HG03045 (cell line): ENCODE results near the gene TBC1D24.
"Not testable (repeated sequence)": the region's sequence is repeated elsewhere in the genome, so short reads cannot be mapped to it uniquely, and the experiment has no call there.

Source experiments
- ATAC-seq: cut with Tn5 transposase; IDR thresholded peaks from one replicate; pipeline ENCODE4 v1.9.1; 2021; ENCODE audit warnings: mild to moderate bottlenecking, moderate library complexity; ENCODE audit not compliant: unreplicated experiment

TBC1D24 gene

DNA sequence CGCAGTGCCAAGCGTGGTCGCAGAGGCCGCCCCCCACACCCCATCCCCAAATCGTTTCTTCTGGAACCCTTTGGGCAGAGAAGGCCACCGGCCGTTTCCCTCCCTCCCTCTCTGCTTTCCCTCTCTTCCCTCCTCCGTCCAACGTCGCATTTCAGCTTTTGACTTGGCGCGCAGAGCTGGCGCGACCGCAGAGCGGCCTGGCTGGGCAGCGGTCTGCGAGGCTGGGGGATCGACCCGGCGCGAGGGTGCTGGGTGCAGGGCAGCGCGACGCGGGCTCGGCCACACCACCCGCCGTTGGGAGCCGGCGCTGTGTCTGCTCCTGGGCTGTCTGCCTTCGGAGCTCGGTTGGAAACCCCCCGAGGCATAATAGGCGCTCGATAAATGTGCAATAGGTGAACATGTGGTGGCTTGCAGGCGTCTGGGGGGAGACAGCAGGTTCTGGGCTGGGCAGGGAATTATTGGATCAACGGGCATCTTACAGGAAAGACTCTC lies 6.6 kb upstream of the TBC1D24 start:
- no peak for ATAC-seq

DNA sequence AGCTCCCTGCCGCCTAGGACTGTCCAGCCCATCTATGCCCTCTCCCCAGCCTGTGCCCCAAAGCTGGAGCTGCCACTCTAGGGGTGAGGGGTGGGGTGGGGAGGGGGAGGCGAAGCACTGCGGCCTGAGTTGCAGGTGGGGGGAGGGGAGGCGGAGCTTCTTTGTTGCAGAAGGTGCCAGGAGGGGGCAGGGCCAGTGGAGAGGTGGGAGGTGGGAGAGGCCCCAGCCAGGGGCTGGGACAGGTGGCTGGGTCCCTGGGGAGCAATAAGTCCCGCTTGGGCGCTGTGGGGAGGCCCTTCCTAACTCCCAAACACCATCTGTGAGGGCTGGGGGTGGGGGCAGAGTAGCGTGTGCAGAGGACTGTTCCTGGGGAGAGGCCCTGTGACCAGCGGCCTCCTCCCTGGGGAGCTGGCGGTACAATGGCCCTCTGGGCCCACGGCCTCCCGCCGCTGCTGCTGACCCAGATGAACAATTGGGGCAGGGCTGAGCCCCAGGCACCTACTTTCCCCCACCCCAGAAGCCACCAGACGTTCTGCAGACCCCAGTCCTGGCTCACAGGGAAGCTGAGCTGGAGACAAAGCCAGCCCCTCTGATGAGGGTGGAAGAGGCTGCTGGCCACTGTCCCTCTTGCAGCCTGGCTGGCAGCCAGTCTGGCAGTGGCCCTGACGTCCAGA lies 6.1 kb upstream of the TBC1D24 start:
- no peak for ATAC-seq

DNA sequence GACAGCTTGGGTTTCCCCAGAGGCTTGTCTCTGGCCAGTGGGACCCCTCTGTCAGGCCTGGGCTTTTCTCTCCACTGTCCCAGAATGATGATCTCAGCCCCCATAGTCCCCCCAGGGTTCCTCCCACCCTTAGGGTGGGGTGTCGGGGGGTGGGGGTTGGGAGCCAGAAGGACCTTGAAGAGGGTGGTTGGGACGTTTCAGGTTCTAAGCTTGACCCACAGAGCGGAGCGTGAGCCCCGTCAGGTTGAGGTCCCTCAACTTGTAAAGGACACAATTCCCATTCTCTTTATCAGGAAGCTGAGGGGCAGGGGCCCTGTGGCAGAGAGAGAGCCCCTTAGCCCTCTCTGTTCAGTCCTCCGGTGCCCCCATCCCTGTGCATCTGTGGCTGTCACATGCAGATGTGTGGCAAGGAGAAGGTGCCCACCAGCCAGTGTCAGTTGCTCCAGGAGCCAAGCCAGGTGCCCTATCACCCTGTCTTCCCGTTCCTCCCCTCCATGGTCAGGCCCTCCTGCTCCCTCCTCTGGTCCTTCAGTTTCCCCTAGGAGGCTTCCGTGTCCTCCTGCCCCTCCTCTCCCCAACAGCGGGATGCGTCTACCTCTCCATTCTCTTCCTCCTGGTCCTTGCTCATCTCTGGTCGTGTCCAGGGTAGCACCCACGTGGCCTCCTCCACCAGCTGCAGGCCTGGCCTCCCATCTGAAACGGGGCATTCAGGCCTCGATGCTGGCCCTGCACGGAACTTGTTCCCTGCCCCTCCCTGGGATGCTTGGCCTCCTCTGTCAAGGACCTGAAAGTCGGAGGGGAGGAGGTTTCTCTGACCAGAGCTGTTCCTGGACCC lies 5.3 kb upstream of the TBC1D24 start:
- ATAC-seq = no peak

DNA sequence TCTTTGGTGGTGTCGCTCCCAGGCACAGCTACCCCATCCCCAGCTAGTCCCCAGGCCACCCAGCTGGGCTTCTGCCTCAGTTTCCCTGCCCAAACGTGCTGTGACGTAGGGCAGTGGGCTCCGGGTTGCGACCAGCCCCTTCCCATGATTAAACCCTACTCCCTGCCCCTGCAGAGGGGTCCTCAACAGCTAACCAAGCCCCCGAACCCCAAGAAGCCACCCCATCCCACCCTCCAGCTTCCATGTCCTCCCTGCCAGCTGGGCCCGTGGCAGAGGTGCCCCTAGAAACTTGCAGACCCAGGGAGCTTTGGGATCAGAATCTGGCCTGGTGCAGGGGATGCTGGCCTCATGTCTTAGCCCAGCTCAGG lies 4.7 kb upstream of the TBC1D24 start:
- ATAC-seq = no peak

- ATAC-seq = no peak
Observed at GRCh38 chr16:2470603-2471015, 4.3 kb upstream of the TBC1D24 start.

DNA sequence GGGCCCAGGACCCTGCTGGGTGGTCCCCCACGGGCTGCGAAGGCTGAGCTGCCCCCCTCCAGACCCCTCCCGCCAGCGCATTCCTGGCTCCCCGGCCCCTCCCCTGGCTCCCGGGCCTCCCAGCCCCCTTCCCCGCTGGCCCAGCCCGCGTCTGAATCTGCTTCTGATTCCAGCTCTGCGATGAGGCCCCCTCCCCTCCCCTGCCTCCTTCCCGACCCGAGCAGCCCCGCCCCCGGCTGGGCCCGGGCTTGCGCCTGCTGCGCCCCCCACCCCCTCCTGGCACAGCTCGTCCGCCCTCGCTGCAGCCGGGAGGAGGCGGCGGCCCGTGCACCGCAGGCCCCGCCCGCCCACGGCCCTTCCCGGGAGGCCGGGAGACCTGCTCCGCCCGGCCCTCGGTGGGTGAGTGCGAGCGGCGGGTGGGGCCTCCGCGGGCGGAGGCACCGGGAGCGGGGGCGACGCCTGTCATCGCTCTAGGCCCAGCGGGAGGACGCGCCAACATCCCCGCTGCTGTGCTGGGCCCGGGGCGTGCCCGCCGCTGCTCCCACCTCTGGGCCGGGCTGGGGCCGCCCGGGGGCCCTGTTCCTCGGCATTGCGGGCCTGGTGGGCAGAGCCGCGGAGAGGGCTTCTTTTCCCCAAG lies 3.8 kb upstream of the TBC1D24 start, which contains the start of gene NTN3:
Gene NTN3, plus strand, starts transcription at position 282 of the 637 bp plus-strand sequence. CDS start 405 bp downstream, outside the sequence.
- no peak for ATAC-seq

- no peak for ATAC-seq
Observed at GRCh38 chr16:2471653-2472487, 3.1 kb upstream of the TBC1D24 start.

DNA sequence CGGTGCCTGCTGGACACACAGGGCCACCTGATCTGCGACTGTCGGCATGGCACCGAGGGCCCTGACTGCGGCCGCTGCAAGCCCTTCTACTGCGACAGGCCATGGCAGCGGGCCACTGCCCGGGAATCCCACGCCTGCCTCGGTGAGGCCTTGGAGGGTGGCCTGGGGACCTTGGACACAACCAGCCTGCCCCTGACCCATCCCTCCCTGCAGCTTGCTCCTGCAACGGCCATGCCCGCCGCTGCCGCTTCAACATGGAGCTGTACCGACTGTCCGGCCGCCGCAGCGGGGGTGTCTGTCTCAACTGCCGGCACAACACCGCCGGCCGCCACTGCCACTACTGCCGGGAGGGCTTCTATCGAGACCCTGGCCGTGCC lies 2.5 kb upstream of the TBC1D24 start:
- ATAC-seq = no peak

DNA sequence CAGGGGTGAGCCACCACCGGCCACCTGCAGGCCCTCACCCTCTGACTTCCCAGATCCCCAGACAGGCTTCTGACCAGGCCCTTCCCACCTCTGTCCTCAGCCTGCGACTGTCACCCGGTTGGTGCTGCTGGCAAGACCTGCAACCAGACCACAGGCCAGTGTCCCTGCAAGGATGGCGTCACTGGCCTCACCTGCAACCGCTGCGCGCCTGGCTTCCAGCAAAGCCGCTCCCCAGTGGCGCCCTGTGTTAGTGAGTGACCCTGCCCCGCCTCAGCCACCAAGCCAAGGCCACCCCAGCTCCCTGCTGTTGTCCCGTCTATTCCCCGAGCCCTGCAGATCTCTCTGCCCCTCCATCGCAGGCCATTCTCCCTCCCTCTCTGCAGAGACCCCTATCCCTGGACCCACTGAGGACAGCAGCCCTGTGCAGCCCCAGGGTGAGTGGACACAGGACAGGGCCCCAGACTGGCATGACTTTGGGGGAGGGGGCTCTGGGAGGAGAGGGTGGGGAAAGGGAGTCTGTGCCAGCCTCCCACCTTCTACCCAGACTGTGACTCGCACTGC lies 2.0 kb upstream of the TBC1D24 start:
- ATAC-seq = no peak

DNA sequence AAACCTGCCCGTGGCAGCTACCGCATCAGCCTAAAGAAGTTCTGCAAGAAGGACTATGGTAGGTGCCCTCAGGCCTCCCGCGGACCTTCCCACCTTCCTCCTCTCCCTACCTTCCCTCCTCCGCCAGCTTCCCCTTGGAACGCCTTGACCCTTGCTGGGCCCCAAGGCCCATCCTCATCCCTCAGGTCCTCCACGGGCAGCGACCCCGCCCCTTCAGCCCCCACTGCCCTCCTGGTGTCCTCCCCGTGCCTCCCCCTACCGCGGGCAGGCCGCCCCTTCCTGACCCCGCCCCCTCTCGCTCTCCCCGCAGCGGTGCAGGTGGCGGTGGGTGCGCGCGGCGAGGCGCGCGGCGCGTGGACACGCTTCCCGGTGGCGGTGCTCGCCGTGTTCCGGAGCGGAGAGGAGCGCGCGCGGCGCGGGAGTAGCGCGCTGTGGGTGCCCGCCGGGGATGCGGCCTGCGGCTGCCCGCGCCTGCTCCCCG lies 1.4 kb upstream of the TBC1D24 start:
- no peak for ATAC-seq

GRCh38 chr16:2473999-2474876 lies 689 bp upstream of the TBC1D24 start:
- ATAC-seq = peak; percentile 16

- ATAC-seq = peak; percentile 2
Observed at GRCh38 chr16:2475413-2476344, 752 bp downstream of the TBC1D24 start.

GRCh38 chr16:2476345-2476720 lies 1.4 kb downstream of the TBC1D24 start:
- no peak for ATAC-seq

GRCh38 chr16:2476741-2477140 lies 1.8 kb downstream of the TBC1D24 start:
- no peak for ATAC-seq

- no peak for ATAC-seq
Observed at GRCh38 chr16:2477327-2477726, 2.4 kb downstream of the TBC1D24 start.

GRCh38 chr16:2478279-2478678 lies 3.4 kb downstream of the TBC1D24 start:
- no peak for ATAC-seq

GRCh38 chr16:2479996-2480395 lies 5.1 kb downstream of the TBC1D24 start:
- not testable (repeated sequence) for ATAC-seq

DNA sequence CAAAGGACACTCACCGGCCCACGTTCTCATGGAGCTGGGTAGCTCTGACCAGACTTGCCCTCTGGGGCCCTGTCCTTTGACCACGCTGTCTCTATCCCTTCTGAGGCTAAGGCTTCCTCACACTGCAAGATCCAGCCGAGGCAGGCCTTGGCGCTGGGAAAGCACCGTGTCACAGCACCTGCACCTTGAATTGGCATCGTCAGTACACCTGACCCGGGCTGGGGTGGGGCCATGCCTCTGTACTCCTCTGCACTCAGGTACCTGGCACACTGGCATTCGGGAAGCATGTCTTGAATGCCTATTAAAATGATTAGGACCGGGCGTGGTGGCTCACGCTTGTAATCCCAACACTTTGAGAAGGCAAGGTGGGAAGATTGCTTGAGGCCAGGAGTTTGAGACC lies 6.0 kb downstream of the TBC1D24 start:
- ATAC-seq = no peak
